HuH-7.5 (cell line): ENCODE measurements around the gene TFF2.

Source experiments
- DNase-seq: peaks from one replicate; pipeline ENCODE4 v3.0.0; 2011; ENCODE audit warnings: low spot score

Gene TFF2

DNA sequence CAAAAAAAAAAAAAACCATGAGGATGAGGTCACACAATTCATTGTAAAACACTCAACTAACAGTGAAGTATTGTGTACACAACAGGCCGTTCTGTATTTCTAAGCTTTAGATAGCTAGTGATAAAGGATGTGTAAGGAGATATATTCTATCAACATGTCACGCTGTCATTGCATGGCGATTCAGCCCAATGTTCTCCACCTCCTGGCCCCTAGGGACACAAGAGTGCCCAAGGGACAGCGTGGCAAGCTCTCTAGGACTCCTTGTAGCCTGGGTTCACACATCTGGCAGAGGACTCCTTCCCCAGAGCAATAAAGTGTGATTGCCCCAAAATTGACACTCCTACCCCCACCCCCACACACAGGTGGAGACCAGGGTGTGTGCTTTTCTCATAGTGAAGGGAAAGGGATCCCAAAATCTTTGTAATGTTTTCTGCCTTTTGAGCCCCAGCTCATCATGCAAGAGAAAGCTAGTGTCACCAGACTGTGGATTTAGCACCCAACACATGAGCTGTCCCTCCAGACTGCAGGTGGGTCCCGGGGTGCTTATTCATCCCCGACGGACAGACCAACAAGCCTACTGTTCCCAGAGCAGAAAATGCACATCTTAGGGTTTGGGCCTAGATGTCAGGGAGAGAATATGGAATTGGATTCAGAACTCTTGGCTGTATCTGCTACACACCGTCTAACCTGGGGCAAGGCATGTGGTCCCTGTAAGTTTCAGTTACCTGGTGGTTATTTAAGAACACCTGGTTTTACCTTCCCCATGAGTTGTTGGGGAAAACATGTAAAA, 33.6 kb upstream of the TFF2 start:
- DNase-seq = no peak

- no peak for DNase-seq
These were observed 32.5 kb upstream of the TFF2 start for GRCh38 chr21:42383331-42383730.

DNA sequence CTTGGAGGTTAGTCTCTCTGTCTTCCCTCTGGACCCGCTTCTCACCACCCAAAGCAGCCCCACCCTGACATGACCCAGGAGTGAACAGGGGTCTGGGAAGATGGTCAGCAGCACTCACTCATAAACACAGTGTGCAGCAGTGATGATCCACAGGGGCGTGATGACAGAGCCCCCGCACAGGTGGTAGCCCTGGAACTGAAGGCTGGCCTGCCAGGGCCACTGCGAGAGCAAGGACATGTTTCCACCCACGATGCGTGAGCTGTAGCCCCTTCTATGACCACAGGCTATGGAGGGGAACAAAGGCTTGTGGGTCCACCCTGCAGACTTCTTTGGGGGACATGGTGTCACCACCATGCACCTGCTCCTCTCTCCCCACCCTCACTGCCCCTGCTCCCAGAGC, 32.1 kb upstream of the TFF2 start:
- DNase-seq = no peak

DNA sequence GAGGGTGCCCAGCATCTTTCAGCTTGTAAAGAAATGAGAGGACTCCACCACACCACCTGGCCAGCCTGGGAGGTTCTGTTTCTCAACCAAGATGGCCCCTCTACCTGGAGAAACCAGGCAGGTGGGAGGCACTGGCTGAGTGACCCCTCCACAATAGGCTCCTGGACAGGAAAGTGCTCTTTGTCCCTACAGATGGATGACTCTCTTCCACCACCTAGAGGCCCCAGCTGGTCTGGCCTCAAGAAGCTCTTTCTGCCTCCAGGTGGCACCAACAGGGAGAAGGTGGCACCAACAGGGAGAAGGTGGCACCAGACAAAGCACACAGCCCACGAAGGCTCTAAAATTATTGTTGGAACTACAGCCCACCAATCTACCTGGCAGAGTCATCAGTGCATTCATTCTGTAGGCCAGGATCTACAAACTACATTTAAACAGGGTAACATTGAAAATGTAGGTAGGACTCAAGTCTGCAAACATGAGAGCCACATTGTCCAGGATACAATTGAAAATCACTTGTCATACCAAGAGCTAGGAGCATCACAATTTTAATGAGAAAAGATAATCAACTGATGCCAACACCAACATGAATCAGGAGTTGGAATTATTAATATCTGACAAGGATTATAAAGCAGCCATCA, 30.7 kb upstream of the TFF2 start:
- peak; percentile 51 for DNase-seq

DNA sequence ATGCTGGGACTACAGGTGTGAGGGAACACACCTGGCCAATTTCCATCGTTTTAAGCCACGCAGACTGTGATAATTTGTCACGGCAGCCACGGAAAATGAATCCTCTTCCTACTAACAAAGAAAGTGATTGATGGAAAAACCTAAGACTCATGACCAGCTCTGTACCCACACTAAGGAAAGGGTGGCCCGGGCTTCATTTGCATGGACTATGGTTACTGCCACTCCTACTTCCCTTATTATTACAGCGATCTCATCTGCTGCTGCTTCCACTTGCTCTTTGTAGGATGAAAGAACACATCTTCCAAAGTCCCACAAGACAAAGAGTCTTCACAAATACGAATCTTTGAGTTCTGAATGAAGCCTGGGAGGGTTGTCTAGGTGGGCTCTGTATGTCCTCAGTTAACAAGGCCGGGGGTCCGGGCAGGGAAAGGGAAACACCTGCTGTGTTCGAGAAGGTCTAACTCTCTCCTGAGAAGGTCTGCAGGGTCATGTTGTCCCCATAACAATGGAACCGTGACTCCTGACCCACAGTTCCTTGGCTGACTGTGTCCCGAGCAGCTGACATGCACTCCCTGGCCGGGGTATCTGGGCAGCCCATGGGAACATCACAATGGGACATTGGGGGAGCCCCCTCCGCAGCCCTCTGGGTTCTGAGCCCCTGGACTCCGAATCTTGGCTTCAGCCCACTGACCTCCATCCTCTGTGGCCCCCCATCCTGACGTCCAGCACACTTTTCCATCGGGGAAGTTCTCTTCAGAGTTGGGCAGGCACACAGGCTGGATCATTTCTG, 28.8 kb upstream of the TFF2 start:
- DNase-seq = no peak

DNA sequence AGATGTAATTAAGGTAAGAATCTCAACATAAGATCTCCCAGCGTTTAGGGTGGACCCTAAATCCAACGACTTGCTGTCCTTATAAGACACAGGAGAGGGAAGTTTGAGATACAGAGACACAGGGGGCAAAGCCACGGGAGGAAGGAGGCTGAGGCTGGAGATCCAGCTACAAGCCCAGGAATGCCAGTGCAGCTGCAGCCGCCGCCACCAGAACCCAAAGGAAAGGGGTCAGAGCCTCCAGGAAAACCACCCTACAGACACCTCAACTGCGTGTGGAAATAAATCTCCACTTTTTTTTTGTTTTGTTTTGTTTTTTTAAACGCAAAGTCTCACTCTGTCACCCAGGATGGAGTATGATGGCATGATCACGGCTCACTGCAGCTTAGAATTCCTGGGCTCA, 27.6 kb upstream of the TFF2 start:
- DNase-seq = no peak

GRCh38 chr21:42377951-42378340, 27.2 kb upstream of the TFF2 start:
- DNase-seq = no peak

GRCh38 chr21:42377211-42377950, 26.6 kb upstream of the TFF2 start:
- no peak for DNase-seq

- no peak for DNase-seq
These were observed 25.7 kb upstream of the TFF2 start for GRCh38 chr21:42376338-42376982.

GRCh38 chr21:42375966-42376337, 25.2 kb upstream of the TFF2 start:
- no peak for DNase-seq

- DNase-seq = no peak
These were observed 24.7 kb upstream of the TFF2 start for GRCh38 chr21:42375506-42375905.

DNA sequence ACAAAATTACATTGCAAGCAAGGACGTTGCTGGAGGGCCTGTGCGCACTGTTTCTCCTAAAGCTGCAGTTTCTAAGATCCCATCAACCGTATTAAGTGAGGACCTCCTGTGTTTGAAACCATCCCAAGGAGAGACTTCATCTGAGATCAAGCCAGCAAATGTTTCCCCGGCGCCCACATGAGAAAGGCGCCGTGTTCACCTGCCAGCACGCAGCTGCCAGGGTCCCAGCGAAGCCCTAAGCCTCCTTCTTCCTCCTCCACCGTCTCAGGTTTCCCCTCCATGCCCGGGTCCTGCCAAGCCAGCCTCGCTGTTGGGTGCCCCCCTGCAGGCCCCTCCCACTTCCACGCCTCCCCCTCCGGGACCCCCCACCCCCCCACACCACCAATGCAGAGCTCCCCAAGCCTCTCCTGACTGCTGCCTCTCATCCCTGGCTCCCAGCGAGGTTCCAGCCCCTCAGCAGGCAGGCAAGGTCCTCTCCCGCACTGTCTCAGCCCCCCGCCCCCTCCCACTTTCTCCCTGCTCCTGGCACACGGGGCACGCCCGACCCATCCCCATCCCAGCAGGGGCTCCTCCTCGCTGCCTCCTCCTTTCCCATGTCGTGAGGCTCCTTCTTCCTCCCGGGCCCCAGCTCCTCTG, 24.2 kb upstream of the TFF2 start:
- DNase-seq = no peak

GRCh38 chr21:42374457-42374856, 23.7 kb upstream of the TFF2 start:
- DNase-seq = no peak

DNA sequence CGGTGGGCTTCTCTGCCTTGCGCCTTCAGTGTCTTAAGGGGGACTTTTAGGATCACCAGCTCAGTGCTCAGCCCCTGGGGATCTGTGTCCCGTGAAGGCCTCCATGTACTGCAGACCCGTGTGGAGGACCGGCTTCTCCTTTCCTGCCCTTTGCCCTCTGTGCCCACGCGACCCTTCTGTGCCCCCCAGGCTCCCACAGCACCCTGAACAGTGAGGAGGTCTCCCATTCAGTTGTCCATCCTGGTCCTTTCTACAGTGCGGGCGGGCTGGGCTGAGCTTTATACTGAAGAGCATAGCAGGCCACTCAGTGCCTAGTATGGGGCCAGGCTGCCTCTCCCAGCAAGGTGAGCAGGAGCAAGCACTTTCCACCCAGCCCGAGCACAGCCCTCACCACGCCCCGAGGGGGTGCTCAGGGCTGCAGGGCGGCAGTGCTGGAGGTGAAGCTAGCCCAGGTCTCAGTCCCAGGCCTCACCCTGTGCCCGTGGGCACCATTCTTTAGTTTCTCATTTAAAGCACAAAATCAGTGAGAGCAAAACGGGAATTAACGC, 23.2 kb upstream of the TFF2 start:
- DNase-seq = no peak

DNA sequence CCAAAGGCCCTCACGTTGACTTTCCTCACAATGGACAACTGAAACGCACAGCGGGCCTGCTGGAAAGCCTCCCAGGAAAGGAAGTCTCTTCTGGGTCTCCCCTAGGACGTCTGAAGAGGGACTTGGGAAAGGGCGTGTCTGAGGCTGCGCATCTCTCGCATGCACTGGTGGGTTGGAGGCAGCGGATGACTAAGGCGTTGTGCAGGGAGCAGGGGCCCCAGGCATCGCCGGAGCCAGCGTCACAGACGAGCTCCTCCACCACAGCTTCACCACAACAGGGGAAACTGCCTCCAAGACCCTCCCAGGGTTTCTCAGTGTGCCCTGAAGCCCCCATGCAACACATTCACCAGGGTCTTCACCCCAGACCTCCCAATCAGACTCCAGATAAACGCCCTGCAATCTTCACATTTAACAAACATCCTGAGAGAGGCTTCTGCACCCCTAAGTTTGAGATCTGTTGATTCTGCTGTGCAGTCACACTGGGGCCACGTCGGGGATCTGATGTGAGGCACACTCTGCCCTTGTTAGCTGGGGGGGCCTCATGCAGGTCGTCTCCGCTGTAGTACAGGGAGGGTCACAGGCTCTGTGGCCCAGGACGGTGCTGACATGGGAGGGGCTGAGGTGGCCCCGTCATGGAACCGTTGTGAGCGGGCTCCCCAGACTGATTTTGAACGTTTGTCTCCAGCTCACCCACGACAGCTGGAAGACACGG, 22.6 kb upstream of the TFF2 start:
- DNase-seq = no peak

DNA sequence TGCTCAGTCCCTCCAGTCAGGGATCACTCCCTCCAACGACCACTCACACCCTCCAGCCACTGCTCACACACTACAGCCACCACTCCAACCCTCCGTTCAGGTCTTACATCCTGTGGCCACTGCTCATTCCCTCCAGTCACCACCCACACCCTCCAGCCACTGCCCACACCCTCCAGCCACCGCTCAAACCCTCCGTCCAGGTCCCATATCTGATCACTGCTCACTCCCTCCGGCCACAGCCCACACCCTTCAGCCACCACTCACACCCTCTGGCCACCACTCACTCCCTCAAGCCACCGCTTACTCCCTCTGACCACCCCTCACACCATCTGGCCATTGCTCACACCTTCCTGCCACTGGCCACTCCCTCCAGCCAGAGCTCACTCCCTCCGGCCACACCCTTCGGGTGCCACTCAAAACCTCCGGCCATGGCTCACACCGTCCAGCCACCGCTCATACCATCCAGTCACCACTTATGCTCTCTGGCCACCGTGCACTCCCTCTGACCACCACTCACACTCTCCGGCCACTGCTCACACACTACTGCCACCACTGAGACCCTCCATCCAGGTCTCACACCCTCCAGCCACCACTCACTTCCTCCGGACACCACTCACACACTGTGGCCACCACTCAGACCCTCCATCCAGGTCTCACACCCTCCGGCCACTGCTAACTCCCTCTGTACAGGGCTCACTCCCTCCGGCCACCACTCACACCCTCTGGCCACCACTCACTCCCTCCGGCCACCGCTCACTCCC, 20.3 kb upstream of the TFF2 start:
- no peak for DNase-seq

- DNase-seq = no peak
These were observed 19.0 kb upstream of the TFF2 start for GRCh38 chr21:42369821-42370220.

DNA sequence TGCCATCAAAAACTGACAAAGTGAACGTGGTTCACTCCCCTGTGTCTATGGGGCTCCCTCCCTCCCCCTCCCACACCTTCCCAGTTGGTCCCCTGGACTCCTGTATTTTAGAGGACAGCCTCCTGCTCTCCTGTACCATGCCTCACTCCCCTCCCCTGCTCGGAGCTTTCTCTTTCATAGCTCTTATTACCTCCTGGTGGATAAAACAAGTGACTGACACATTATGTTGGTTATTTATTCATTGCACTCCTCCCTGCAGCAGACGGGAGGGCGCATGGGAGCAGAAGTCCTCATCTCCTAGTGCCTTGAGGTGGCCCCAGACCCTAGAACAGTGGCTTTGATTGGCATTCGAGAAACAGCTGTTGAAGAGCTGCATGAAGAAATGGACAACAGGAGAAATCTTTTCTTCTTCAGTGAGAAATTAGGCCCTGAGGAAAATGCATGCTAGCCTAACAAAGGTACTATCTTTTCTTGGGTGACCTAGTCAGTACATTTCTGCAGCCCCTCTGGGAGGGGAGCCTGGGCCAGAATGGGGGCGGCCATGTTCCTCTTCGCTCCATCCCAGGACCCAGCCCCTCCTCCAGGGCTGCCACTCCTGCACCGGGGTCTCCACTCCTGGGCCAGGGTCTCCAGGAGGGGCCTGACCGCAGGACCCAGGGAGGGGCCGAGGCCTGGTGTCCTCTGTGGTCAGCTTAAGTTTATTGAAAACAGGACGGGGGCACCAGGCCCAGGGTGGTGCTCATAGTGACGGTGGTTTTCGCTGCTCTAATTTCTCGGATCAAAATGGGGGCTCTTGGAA, 16.8 kb upstream of the TFF2 start:
- no peak for DNase-seq
